GM12878 (cell line): ENCODE data around the gene HSP90AA1. TPM values are rescaled to one million over a fixed set of nuclear protein-coding genes. Genes with fewer than 3 reads are reported as not detected.
"Not testable (repeated sequence)": the region's sequence is repeated elsewhere in the genome, so short reads cannot be mapped to it uniquely, and the experiment has no call there.

Source experiments
- ATAC-seq: fragments of 200-7000 bp; cut with Tn5 transposase; 3 replicates; pipeline ENCODE4 v1.9.1; 2020; ENCODE audit warnings: mild to moderate bottlenecking, moderate library complexity
- BruUV-seq: library from RNA; stranded (reverse); fragments of 400-500 nt; replicated peaks from 2 replicates; lab custom pipeline; 2021; lab: Mats Ljungman, UMichigan
- CTCF ChIA-PET: fragments of 300-600 bp; sonication (Branson Sonifier 250); formaldehyde crosslinking; extraction: SDS; loops from one replicate; lab custom pipeline; 2021; ENCODE audit warnings: inconsistent platforms; lab: Yijun Ruan, JAX
- POLR2A ChIA-PET: fragments of 350-600 bp; formaldehyde crosslinking; extraction: SDS; loops from one replicate; lab custom pipeline; 2021; ENCODE audit warnings: inconsistent platforms; lab: Charles Lee
- RAD21 ChIA-PET: fragments of 300-600 bp; sonication (Branson Sonifier 250); formaldehyde crosslinking; loops from one replicate; lab custom pipeline; 2023; ENCODE audit warnings: antibody characterized with exemption; ENCODE audit not compliant: unreplicated experiment; lab: Charles Lee
- SMC1A ChIA-PET: fragments of 300-600 bp; sonication (Branson Sonifier 250); formaldehyde crosslinking; loops from one replicate; lab custom pipeline; 2023; ENCODE audit not compliant: unreplicated experiment, uncharacterized antibody; lab: Charles Lee
- DNase-seq: peaks from one replicate; pipeline ENCODE4 v3.0.0-alpha.2; 2011; ENCODE audit warnings: low read depth, low spot score
- FAIRE-seq: peaks from 3 replicates; lab custom pipeline; 2011; peaks lifted over from hg19 to GRCh38; lab: Jason Lieb, UNC
- H2AFZ ChIP-seq: 2 replicates; pipeline ENCODE4 v1.6.0; 2011; ENCODE audit warnings: low read depth, low read length, control low read depth; ENCODE audit not compliant: control insufficient read depth
- H3K27ac ChIP-seq: 2 replicates; pipeline ENCODE4 v1.5.1; 2011; ENCODE audit warnings: control low read depth; ENCODE audit not compliant: control insufficient read depth, insufficient read depth
- H3K27me3 ChIP-seq, 2 experiments: replicated peaks in 1 of 2; 2 replicates each; pipeline versions ENCODE4 v1.6.0 to v1.6.1; 2011; ENCODE audit warnings: low read length in 1 of 2; ENCODE audit not compliant: control insufficient read depth in 2 of 2, insufficient read depth in 2 of 2
- H3K36me3 ChIP-seq, 2 experiments: 2 replicates each; pipeline ENCODE4 v1.5.1; 2011; ENCODE audit warnings: low read length in 1 of 2; ENCODE audit not compliant: control insufficient read depth in 2 of 2, insufficient read depth in 2 of 2
- H3K4me1 ChIP-seq: 2 replicates; pipeline ENCODE4 v1.6.1; 2011; ENCODE audit warnings: mild to moderate bottlenecking, low read length, moderate library complexity, mixed read lengths; ENCODE audit not compliant: control insufficient read depth, insufficient read depth
- H3K4me2 ChIP-seq: 2 replicates; pipeline ENCODE4 v1.6.0; 2011; ENCODE audit warnings: control low read depth; ENCODE audit not compliant: control insufficient read depth, insufficient read depth
- H3K4me3 ChIP-seq: fragments of 200-600 bp; sonication (generic); 2 replicates; pipeline ENCODE4 v1.5.1; 2016
- H3K79me2 ChIP-seq: 2 replicates; pipeline ENCODE4 v1.6.0; 2011; ENCODE audit warnings: low read length; ENCODE audit not compliant: control insufficient read depth, insufficient read depth
- H3K9ac ChIP-seq: 2 replicates; pipeline ENCODE4 v1.8.0; 2011; ENCODE audit warnings: low read length, control low read depth, mixed read lengths; ENCODE audit not compliant: control insufficient read depth, insufficient read depth
- H3K9me3 ChIP-seq: replicated peaks from 3 replicates; pipeline ENCODE4 v1.5.1; 2011; ENCODE audit warnings: mild to moderate bottlenecking, low read length; ENCODE audit not compliant: control insufficient read depth, insufficient read depth
- H4K20me1 ChIP-seq: 2 replicates; pipeline ENCODE4 v1.6.0; 2011; ENCODE audit not compliant: control insufficient read depth, insufficient read depth
- ETV6 ChIP-seq, 2 experiments: fragments of 450-650 bp in 1 of 2; IDR thresholded peaks in 1 of 2; conservative IDR thresholded peaks in 1 of 2; 2 replicates each; pipeline ENCODE4 v1.6.1; 2014; ENCODE audit warnings: antibody characterized with exemption in 1 of 2, borderline replicate concordance in 1 of 2, low read depth in 1 of 2, mild to moderate bottlenecking in 1 of 2, moderate library complexity in 1 of 2
- FOXK2 ChIP-seq: fragments of 450-650 bp; IDR thresholded peaks from 2 replicates; pipeline ENCODE4 v1.6.1; 2017; ENCODE audit warnings: mild to moderate bottlenecking, moderate library complexity
- HCFC1 ChIP-seq: fragments of 150-350 bp; IDR thresholded peaks from 2 replicates; pipeline ENCODE4 v1.6.1; 2014; ENCODE audit warnings: low read length
- MEF2B ChIP-seq: fragments of 450-650 bp; IDR thresholded peaks from 2 replicates; pipeline ENCODE4 v1.6.1; 2018; ENCODE audit warnings: mild to moderate bottlenecking, moderate library complexity; ENCODE audit not compliant: partially characterized antibody, poor library complexity, severe bottlenecking
- POLR2AphosphoS2 ChIP-seq: IDR thresholded peaks from 2 replicates; pipeline ENCODE4 v1.6.1; 2011; ENCODE audit warnings: low read depth, mild to moderate bottlenecking, low read length, improper control_type of control experiment, moderate library complexity
- STAT1 ChIP-seq: fragments of 450-650 bp; conservative IDR thresholded peaks from 2 replicates; pipeline ENCODE4 v1.6.1; 2014; ENCODE audit warnings: antibody characterized with exemption, mild to moderate bottlenecking
- ZNF622 ChIP-seq: fragments of 450-650 bp; IDR thresholded peaks from 2 replicates; pipeline ENCODE4 v1.6.1; 2017; ENCODE audit warnings: mild to moderate bottlenecking, inconsistent platforms
- WGBS: methylation state at CpG from one replicate; pipeline ENCODE4 v1.1.6; 2016; ENCODE audit warnings: low lambda C conversion rate; ENCODE audit not compliant: insufficient replicate concordance, insufficient coverage; ENCODE audit errors: missing lambda C conversion rate; 5-methylcytosine and 5-hydroxymethylcytosine counted together
- in situ Hi-C: fragments of 300-500 bp; cut with MboI; formaldehyde crosslinking; loops from 9 replicates; pipeline ENCODE4 v1.14.3; 2018; ENCODE audit warnings: mixed read lengths
- intact Hi-C: fragments of 100-400 bp; cut with micrococcal nuclease; formaldehyde crosslinking; loops from one replicate; pipeline ENCODE4 v1.14.2; 2022; ENCODE audit not compliant: unreplicated experiment
- polyA plus RNA-seq, 11 experiments: library from polyadenylated mRNA; depleted of rRNA in 4 of 11; unstranded in 6 of 11; stranded (reverse) in 5 of 11; fragments of >200 nt; fragmentation: Nextera tagmentation in 4 of 11; fragmentation: Illumina TruSeq in 1 of 11; extraction: Ambion mirVana in 4 of 11; extraction: Trizol in 1 of 11; gene quantifications; 1 replicate in 1 of 11; 2 replicates in 10 of 11; pipeline versions ENCODE4 v1.2.1 to v1.2.3, GENCODE V29; 2011 to 2016; ENCODE audit warnings: inconsistent platforms in 2 of 11, missing spikeins in 2 of 11, low read depth in 1 of 11
- total RNA-seq, 4 experiments: library from RNA; depleted of rRNA in 3 of 4; stranded (reverse); fragments of >200 nt in 3 of 4; fragmentation: Illumina TruSeq in 1 of 4; extraction: Trizol in 1 of 4; gene quantifications; 2 replicates each; pipeline versions ENCODE4 v1.2.1 to v1.2.3, GENCODE V29; 2013 to 2021

HSP90AA1 gene
- total and polyA plus RNA-seq, 10 of the 15 experiments (the other 5 are each of a cell fraction or from before 2014, with no cell fraction given) = 262 to 1,315 (median 635) TPM

- TF ChIP-seq POLR2AphosphoS2 = no peak
- TF ChIP-seq ZNF622 = no peak
- TF ChIP-seq HCFC1 = no peak
- no peak for TF ChIP-seq ETV6 (conservative IDR thresholded peaks at IDR 0.05 in 1 of 2, IDR thresholded peaks at IDR 0.05 in 1 of 2; ENCODE audit: borderline replicate concordance in 1 of 2, low read depth in 1 of 2)
- no peak for TF ChIP-seq FOXK2
These were observed 29.7 kb upstream of the HSP90AA1 start (continued) for GRCh38 chr14:102116361-102117180.

GRCh38 chr14:102111101-102111500, 24.3 kb upstream of the HSP90AA1 start:
- no peak for FAIRE-seq
- CTCF ChIA-PET = no interaction called here
- Histone ChIP-seq H3K4me2 (no peak overlapping the region), H3K27ac (no peak overlapping the region), H4K20me1 (no peaks in the 10 kb centered on the region), H3K36me3 (no peaks in the 10 kb centered on the region), H3K79me2 (no peaks in the 10 kb centered on the region), H2AFZ (no peak overlapping the region), H3K27me3 (no peaks in the 10 kb centered on the region), H3K9me3 (no peaks in the 10 kb centered on the region; the same call in 2 of the 3 replicates), H3K4me1 (no peaks in the 10 kb centered on the region), H3K4me3 (no peak overlapping the region), H3K9ac (no peak overlapping the region)
- intact Hi-C loops (no loop called here), in situ Hi-C loops (no loop called here)
- RAD21 ChIA-PET = no interaction called here
- SMC1A ChIA-PET = interaction anchor here (0.6 kb wide), 1 partner anchor 20 kb away, joined by 3 read pairs; no protein-coding TSS in a partner anchor
- no TSS peak for BruUV-seq
- no peak for TF ChIP-seq STAT1
- TF ChIP-seq MEF2B = no peak
- POLR2A ChIA-PET = no interaction called here
- WGBS = 40% methylated on average over 3 of the region's 3 CpGs
- ATAC-seq = no peak
- DNase-seq = no peak

GRCh38 chr14:102109332-102109731, 22.5 kb upstream of the HSP90AA1 start:
- H3K79me2 ChIP-seq, intact Hi-C loops, DNase-seq, H3K4me2 ChIP-seq, H3K9me3 ChIP-seq, H3K9ac ChIP-seq, FAIRE-seq, H3K27ac ChIP-seq, in situ Hi-C loops, BruUV-seq, H3K4me1 ChIP-seq, H4K20me1 ChIP-seq, H3K4me3 ChIP-seq, SMC1A ChIA-PET, H3K36me3 ChIP-seq, H3K27me3 ChIP-seq, ATAC-seq, POLR2A ChIA-PET, H2AFZ ChIP-seq, RAD21 ChIA-PET: not testable (repeated sequence)
- 61% methylated on average over 1 of the region's 1 CpG for WGBS
- CTCF ChIA-PET = interaction anchor here (1.4 kb wide), 1 partner anchor 13 kb away, joined by 8 read pairs; no protein-coding TSS in a partner anchor
